Stimulated activated naive B cell treated with anti-CD40 and anti-IgM and Interleukin-4, amounts not matched to agents 10 μg/mL and 1 μg/mL and 100 μg/mL, for 72 hours (primary cell): ENCODE results near the gene FAM110D.
A peak's percentile ranks its signal among the peaks of the same experiment; 100 is the strongest.

Experiments used
- ATAC-seq, 2 donors: fragments of 150-1000 bp; cut with Tn5 transposase; replicated peaks; 2 replicates each; pipeline ENCODE4 v1.10.0; 2021; ENCODE audit warnings: moderate library complexity in 1 of 2
- DNase-seq: peaks from one replicate; pipeline ENCODE4 v3.0.0; 2021
- H3K27ac Mint-ChIP-seq: one replicate; pipeline ENCODE4 v1.8.0; 2022; ENCODE audit warnings: mild to moderate bottlenecking, mixed read lengths
- H3K27me3 Mint-ChIP-seq, 2 donors: one replicate each; pipeline ENCODE4 v1.8.0; 2022; ENCODE audit warnings: mixed read lengths in 2 of 2
- H3K36me3 Mint-ChIP-seq, 2 donors: one replicate each; pipeline ENCODE4 v1.8.0; 2022; ENCODE audit warnings: mixed read lengths in 2 of 2, mild to moderate bottlenecking in 1 of 2
- H3K4me1 Mint-ChIP-seq, 2 donors: one replicate each; pipeline ENCODE4 v1.8.0; 2022; ENCODE audit warnings: mixed read lengths in 2 of 2, mild to moderate bottlenecking in 1 of 2
- H3K4me3 Mint-ChIP-seq, 2 donors: one replicate each; pipeline ENCODE4 v1.8.0; 2022; ENCODE audit warnings: mild to moderate bottlenecking in 2 of 2, mixed read lengths in 2 of 2, moderate library complexity in 1 of 2
- H3K9me3 Mint-ChIP-seq, 2 donors: one replicate each; pipeline ENCODE4 v1.8.0; 2022; ENCODE audit warnings: mixed read lengths in 2 of 2, mild to moderate bottlenecking in 1 of 2

The FAM110D gene

GRCh38 chr1:26203642-26204318 is 44.9 kb downstream of the FAM110D start:
- Mint-ChIP-seq H3K27ac (no peak overlapping the region), H3K27me3 (peaks cover 18 to 21% of the 10 kb centered on the region in 2 donors), H3K9me3 (no peaks in the 10 kb centered on the region), H3K4me3 (no peak overlapping the region), H3K36me3 (no peaks in the 10 kb centered on the region), H3K4me1 (peaks cover 0 to 6% of the 10 kb centered on the region in 2 donors)
- peak in 1 of 2 donors; percentile 21 for ATAC-seq
- DNase-seq = no peak

GRCh38 chr1:26210147-26210870 is 51.4 kb downstream of the FAM110D start:
- Mint-ChIP-seq H3K27me3 (peaks cover 0 to 7% of the 10 kb centered on the region in 2 donors), H3K4me1 (no peaks in the 10 kb centered on the region), H3K9me3 (no peaks in the 10 kb centered on the region), H3K4me3 (no peak overlapping the region), H3K36me3 (no peaks in the 10 kb centered on the region), H3K27ac (no peak overlapping the region)
- ATAC-seq (no peak), DNase-seq (no peak)

- ATAC-seq (no peak), DNase-seq (no peak)
- Mint-ChIP-seq H3K9me3 (no peaks in the 10 kb centered on the region), H3K4me1 (no peaks in the 10 kb centered on the region), H3K36me3 (no peaks in the 10 kb centered on the region), H3K27ac (no peak overlapping the region), H3K4me3 (no peak overlapping the region), H3K27me3 (peaks cover 6 to 7% of the 10 kb centered on the region in 2 donors)
These were observed 53.8 kb downstream of the FAM110D start for GRCh38 chr1:26212726-26213125.

- ATAC-seq = no peak
- Mint-ChIP-seq H3K4me3 (no peak overlapping the region), H3K27ac (no peak overlapping the region), H3K4me1 (no peaks in the 10 kb centered on the region), H3K9me3 (no peaks in the 10 kb centered on the region), H3K27me3 (peaks cover 6 to 7% of the 10 kb centered on the region in 2 donors), H3K36me3 (no peaks in the 10 kb centered on the region)
- no peak for DNase-seq
These were observed 54.5 kb downstream of the FAM110D start for GRCh38 chr1:26213335-26213905.
